Skin of body (tissue), 2 donors: Measurements from ENCODE around the gene LYL1. TPM values are rescaled to one million over a fixed set of nuclear protein-coding genes. Genes with fewer than 3 reads are reported as not detected.
"Not testable (repeated sequence)": the region's sequence is repeated elsewhere in the genome, so short reads cannot be mapped to it uniquely, and the experiment has no call there.

Experiments used
- DNase-seq: peaks from one replicate; lab custom pipeline; 2025; lab: John Stamatoyannopoulos, UW
- total RNA-seq: library from RNA; depleted of rRNA; stranded (reverse); fragments of >200 nt; gene quantifications from one replicate; pipeline ENCODE4 v1.2.3, GENCODE V29; 2014

The LYL1 gene
- total RNA-seq = 8.1 TPM

DNA sequence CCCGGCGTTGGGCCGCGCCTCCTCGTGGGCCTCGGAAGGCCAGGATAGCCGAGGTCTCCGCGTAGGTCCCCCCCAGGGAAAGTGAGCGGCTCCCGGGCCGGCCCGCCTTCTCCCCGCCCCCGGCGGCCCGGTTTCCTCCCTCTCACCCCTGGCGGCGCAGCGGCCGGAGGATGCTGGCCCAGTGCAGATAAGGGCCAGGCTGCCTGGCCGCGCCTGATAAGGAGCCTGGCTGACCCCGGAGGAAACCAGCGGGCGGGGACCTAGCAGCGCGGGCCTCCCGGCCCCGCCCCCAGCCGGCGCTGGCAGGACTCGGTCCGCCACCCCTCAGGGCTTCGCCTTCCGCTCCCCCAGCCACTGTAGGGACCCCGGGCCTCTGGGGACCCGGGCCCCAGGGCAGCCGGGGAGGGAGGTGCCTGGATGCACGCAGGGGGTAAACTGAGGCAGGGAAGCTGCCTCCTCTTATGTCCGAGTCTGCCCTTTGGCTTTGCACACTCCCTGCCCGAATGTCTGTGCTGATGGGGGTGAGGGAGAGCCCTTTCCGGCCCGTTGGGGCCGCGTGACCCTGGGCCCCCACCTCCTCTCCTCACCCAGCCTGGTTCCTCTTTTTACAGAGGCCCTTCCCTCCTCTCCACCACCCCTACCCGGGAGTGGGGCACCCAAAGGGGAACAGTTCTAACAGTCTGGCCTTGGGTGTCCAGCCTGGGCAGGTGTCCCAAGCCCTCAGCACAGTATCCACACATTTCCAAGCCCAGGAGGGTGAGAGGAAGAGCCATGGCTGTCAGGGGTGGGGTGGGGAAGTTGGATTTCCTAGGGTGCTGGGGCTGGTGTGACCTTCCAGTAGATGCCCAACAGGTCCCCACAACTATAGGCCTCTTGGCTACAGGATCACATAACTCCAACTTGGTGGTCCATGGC is at the start of gene LYL1:
TSS of gene LYL1 (minus strand) at position 193 of the 915 bp plus-strand sequence. CDS start 1,687 bp downstream, outside the sequence.
- DNase-seq = peak; percentile 22

GRCh38 chr19:13151605-13152355 is 49.1 kb upstream of the LYL1 start:
- DNase-seq = peak; percentile 96

- DNase-seq = no peak
Observed at GRCh38 chr19:13150931-13151604, 48.4 kb upstream of the LYL1 start.

GRCh38 chr19:13150187-13150930 is 47.7 kb upstream of the LYL1 start, which contains the start of the genes IER2 and STX10:
IER2 (plus strand) TSS chr19:13150411; CDS start chr19:13153187, 2,776 bp downstream.
STX10 (minus strand) TSS chr19:13150375; CDS start chr19:13150173, 202 bp downstream.
- peak; percentile 94 for DNase-seq

- peak; percentile 54 for DNase-seq
Observed at GRCh38 chr19:13149628-13150186, 47.0 kb upstream of the LYL1 start.

DNA sequence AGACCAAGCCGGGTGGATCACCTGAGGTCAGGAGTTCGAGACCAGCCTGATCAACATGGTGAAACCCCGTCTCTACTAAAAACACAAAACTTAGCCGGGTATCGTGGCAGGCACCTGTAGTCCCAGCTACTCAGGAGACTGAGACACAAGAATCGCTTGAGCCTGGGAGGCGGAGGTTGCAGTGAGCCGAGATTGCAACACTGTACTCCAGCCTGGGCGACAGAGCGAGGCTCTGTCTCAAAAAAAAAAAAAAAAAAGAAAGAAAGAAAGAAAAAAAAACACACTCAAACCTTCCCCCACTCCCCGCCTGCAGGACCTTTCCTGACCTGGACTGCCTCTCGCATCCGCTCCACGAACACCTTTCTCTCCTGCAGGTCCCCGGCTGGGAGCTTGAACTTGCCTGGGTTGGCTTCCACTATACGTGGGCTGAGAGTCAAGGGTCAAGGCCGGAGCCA is 46.5 kb upstream of the LYL1 start:
- not testable (repeated sequence) for DNase-seq

- peak; percentile 48 for DNase-seq
Observed at GRCh38 chr19:13146763-13147563, 44.3 kb upstream of the LYL1 start.

GRCh38 chr19:13139633-13140311 is 37.1 kb upstream of the LYL1 start:
- DNase-seq = no peak

GRCh38 chr19:13138916-13139198 is 36.2 kb upstream of the LYL1 start:
- DNase-seq = no peak

DNA sequence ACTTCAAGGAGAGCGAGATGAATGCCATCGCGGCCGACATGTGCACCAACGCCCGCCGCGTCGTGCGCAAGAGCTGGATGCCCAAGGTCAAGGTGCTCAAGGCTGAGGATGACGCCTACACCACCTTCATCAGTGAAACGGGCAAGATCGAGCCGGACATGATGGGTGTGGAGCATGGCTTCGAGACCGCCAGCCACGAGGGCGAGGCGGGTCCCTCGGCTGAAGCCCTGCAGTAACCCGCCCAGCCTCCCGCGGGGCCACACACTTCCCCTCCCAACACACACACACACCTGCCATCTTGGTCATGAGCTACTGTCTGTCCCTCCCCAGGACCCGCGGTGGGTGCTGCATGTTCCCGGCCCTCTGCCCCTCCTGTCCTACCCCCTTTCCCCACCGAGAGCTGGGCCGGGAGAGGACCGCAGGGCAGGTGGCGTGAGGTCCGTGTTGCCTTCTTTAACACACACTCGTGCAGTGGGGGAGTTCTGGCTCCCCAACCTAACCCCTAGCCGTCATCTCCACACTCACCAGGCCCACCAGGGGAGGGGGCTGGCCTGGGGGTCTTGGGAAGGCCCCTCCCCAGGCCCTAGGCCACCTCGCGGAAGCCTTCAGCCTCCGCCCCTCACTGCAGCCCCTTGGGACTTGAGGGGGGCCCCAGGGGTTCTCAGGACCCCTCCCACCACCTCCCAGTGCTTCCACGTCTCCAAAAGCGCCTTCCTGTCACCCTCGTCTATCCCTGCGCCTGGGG is 35.7 kb upstream of the LYL1 start:
- DNase-seq = no peak

GRCh38 chr19:13137290-13137794 is 34.7 kb upstream of the LYL1 start:
- DNase-seq = no peak

- DNase-seq = no peak
Observed at GRCh38 chr19:13135068-13136062, 32.7 kb upstream of the LYL1 start.

GRCh38 chr19:13134626-13135025 is 32.0 kb upstream of the LYL1 start:
- DNase-seq = no peak

DNA sequence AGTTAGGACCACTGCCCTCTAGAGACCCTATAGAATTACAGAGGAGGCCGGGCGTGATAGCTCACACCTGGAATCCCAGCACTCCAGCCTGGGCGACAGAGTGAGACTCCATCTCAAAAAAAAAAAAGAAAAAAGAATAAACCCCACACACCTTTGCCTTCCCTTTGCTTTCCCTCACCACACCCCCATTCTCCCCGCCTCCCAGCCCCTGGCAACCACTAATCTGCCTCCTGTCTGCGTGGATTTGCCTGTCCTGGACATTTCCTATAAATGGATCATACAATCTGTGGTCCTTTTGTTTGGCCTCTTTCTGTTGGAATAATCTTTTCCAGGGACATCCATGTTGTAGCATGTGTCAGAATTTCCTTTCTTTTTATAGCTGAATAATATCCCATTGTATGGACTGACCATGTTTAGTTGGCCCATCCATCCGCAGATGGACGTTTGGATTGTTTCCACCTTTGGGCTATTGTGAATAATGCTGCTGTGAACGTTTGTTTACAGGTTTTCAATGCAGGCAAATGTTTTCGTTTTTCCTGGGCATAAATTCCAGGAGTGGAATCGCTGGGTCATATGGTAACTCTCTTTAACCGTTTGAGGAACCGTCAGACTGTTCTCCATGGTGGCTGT is 30.7 kb upstream of the LYL1 start:
- no peak for DNase-seq

DNA sequence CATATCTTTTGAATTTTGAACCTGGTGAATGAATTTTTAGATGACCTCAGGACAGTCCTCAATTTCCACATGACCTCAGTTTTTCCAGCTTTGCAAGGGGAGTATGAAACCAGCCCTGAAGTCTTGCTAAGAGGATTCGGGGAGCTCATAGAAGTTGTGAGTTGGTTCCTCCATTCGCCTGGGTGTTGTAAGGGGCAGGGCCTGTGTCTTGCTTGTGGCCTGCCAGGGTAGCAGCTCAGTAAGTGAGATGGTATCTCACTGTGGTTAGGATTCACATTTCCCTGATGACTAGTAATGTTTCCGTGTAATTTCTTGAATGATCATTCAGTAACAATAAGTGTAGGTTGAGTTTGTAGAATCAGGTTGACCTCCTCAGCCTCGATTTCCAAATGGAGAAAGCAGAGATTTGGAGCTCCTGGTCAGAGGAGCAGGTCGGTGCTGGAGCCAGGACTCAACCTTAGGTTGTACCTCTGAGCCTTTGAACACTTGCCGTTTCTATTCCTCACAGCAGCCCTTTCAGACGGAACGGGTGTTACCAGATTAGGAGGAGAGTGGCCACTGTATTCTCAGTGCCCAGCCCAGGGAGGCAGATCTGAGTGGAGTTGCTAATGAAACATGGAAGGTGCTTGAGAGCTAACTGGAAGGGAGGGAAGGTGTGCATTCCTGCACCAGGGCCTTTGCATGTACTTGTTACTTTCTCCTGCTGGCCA is 30.0 kb upstream of the LYL1 start:
- DNase-seq = no peak
